Erythroblast (primary cell): ENCODE measurements around the gene STARD13.

ENCODE experiments used
- GATA1 ChIP-seq: IDR thresholded peaks from 2 replicates; pipeline ENCODE4 v1.6.1; 2011; ENCODE audit warnings: low read depth, mild to moderate bottlenecking, control low read depth, low read length, moderate library complexity
- POLR2A ChIP-seq: IDR thresholded peaks from 2 replicates; pipeline ENCODE4 v1.6.1; 2011; ENCODE audit warnings: mild to moderate bottlenecking, low read length

GRCh38 chr13:33083054-33083453 lies 202.5 kb downstream of the STARD13 start:
- TF ChIP-seq POLR2A, result no peak
- TF ChIP-seq GATA1, result no peak
